ENCODE measurements around the gene ZBTB20. TPM values are rescaled to one million over a fixed set of nuclear protein-coding genes. Genes with fewer than 3 reads are reported as not detected.

The ZBTB20 gene
- total RNA-seq, 1 experiment from 2014 or later: 10.7 TPM

DNA sequence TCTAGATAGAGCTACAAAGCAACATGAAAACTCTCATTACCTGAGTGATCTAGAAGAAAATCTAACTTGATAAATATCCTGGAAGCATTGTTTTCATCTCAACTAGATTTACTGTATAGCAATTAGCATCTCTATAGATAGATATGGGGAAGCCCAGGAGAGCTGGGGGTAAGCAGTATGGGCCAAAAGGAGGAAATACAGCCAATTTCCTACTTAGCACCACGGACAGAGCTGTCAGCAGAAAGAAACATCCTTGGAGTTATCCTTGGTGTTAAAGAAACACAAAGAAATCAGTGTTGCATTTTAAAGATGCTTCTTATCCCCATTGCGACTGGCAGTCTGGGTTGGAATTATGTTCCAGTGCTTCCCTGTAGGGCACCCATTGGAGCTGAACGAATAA is 727.0 kb downstream of the ZBTB20 start:
- POLR2A ChIA-PET: interaction anchor here (0.6 kb wide), 1 partner anchor 13 kb away, joined by 3 read pairs; no protein-coding TSS in a partner anchor
- no TSS peak for BruUV-seq (replicated peaks)
- Mint-ChIP-seq H3K27ac (ENCODE audit: low read depth, unreplicated experiment) (no peak overlapping the region), H3K36me3 (ENCODE audit: insufficient read depth, unreplicated experiment) (no peaks in the 10 kb centered on the region), H3K27me3 (ENCODE audit: insufficient read depth, unreplicated experiment) (no peaks in the 10 kb centered on the region), H3K4me1 (ENCODE audit: insufficient read depth, unreplicated experiment) (peaks cover 10% of the 10 kb centered on the region), H3K4me3 (ENCODE audit: unreplicated experiment) (no peak overlapping the region), H3K9me3 (ENCODE audit: unreplicated experiment) (no peaks in the 10 kb centered on the region)
- TF ChIP-seq, protein P1, sequence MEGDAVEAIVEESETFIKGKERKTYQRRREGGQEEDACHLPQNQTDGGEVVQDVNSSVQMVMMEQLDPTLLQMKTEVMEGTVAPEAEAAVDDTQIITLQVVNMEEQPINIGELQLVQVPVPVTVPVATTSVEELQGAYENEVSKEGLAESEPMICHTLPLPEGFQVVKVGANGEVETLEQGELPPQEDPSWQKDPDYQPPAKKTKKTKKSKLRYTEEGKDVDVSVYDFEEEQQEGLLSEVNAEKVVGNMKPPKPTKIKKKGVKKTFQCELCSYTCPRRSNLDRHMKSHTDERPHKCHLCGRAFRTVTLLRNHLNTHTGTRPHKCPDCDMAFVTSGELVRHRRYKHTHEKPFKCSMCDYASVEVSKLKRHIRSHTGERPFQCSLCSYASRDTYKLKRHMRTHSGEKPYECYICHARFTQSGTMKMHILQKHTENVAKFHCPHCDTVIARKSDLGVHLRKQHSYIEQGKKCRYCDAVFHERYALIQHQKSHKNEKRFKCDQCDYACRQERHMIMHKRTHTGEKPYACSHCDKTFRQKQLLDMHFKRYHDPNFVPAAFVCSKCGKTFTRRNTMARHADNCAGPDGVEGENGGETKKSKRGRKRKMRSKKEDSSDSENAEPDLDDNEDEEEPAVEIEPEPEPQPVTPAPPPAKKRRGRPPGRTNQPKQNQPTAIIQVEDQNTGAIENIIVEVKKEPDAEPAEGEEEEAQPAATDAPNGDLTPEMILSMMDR (IDR thresholded peaks at IDR 0.05; ENCODE audit: unreplicated experiment): no peak
- CTCF ChIA-PET: interaction anchor here (0.7 to 6.7 kb wide), 14 partner anchors 12 to 1574 kb away, joined by 3 to 65 read pairs (median 10); no protein-coding TSS in a partner anchor
- intact Hi-C loops (cut with micrococcal nuclease): no loop called here
- DNase-seq (ENCODE audit: unreplicated experiment): peak; percentile 5

DNA sequence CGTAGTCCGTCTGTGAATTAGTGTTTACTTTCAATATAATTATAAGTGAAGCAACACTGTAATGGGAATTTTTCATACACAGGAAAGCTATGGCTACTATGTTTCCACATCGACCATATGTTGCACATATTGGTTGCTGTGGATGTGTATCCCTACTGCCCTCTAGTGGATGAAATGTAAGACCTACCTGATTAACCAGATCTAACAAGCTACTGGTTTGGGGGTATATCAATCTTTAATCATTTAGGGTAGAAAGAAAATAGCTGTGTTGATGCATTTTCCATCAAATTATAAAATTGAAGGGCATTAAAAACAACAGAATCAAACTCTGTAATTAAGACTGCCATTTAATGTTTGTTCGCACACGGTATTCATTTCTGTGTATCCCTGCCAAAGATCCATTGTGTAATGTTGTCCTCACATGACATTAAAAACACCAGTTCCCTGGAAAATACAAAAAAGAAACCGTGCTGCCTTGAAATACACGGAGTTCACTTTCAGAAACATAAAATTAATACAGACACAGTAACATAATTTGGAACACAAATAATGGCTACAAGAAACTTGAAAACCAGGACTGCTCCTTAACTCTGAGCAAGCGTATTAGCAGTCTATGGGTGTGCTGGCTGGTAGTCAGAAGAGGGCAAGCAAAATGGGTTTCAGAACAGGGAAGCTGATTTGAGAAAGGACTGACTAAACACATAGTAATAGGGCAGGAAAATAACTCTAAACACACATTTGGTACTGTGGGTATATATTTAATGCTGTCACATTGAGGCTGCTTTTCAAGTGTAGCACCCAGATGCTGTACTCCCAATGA is 728.2 kb downstream of the ZBTB20 start:
- no TSS peak for BruUV-seq (replicated peaks)
- intact Hi-C loops (cut with micrococcal nuclease): loop anchor here (1.0 to 5.0 kb wide), 2 partner anchors 36 to 267 kb away; no protein-coding TSS in a partner anchor
- ChIA-PET CTCF (interaction anchor here (0.5 to 6.7 kb wide), 32 partner anchors 8 to 1295 kb away, joined by 3 to 65 read pairs (median 4); no protein-coding TSS in a partner anchor), POLR2A (interaction anchor here (0.5 to 1.5 kb wide), 7 partner anchors 18 to 681 kb away, joined by 3 to 5 read pairs (median 3); no protein-coding TSS in a partner anchor)
- H3K4me3 Mint-ChIP-seq (ENCODE audit: unreplicated experiment): peak overlapping the region; percentile 50
- H3K4me1 Mint-ChIP-seq (ENCODE audit: insufficient read depth, unreplicated experiment): peaks cover 10% of the 10 kb centered on the region
- no peaks in the 10 kb centered on the region for H3K9me3 Mint-ChIP-seq (ENCODE audit: unreplicated experiment)
- peak overlapping the region; percentile 19 for H3K27ac Mint-ChIP-seq (ENCODE audit: low read depth, unreplicated experiment)
- H3K36me3 Mint-ChIP-seq (ENCODE audit: insufficient read depth, unreplicated experiment): no peaks in the 10 kb centered on the region
- DNase-seq (ENCODE audit: unreplicated experiment): peak; percentile 83
- TF ChIP-seq, protein P1 (IDR thresholded peaks at IDR 0.05; ENCODE audit: unreplicated experiment): peak; percentile 75
- H3K27me3 Mint-ChIP-seq (ENCODE audit: insufficient read depth, unreplicated experiment): no peaks in the 10 kb centered on the region

DNA sequence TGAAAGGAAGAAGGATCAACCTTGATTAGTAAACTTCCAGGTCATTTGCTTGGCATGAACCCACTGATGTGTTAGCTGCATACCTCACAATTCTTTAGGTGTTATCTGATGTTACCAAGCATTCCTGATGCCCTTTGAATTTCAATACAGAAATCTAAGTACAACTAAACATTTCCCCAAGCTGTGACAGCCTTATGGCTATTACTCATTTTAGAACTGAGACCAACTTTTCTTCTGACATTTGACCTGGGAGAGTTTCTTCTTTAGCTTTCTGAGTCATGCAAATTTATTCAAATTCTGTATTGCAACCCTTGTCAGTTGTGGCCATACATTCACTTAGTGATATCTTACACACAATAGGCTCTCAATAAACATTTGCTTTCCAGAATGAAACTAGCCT is 729.0 kb downstream of the ZBTB20 start:
- BruUV-seq (replicated peaks): no TSS peak
- Mint-ChIP-seq H3K36me3 (ENCODE audit: insufficient read depth, unreplicated experiment) (no peaks in the 10 kb centered on the region), H3K4me1 (ENCODE audit: insufficient read depth, unreplicated experiment) (peaks cover 10% of the 10 kb centered on the region), H3K4me3 (ENCODE audit: unreplicated experiment) (no peak overlapping the region), H3K9me3 (ENCODE audit: unreplicated experiment) (no peaks in the 10 kb centered on the region), H3K27ac (ENCODE audit: low read depth, unreplicated experiment) (no peak overlapping the region), H3K27me3 (ENCODE audit: insufficient read depth, unreplicated experiment) (no peaks in the 10 kb centered on the region)
- TF ChIP-seq, protein P1 (IDR thresholded peaks at IDR 0.05; ENCODE audit: unreplicated experiment): no peak
- DNase-seq (ENCODE audit: unreplicated experiment): no peak
- CTCF ChIA-PET: interaction anchor here (0.5 to 6.7 kb wide), 25 partner anchors 8 to 682 kb away, joined by 3 to 65 read pairs (median 5); no protein-coding TSS in a partner anchor
- intact Hi-C loops (cut with micrococcal nuclease): loop anchor here (1.0 to 5.0 kb wide), 2 partner anchors 35 to 266 kb away; no protein-coding TSS in a partner anchor
- POLR2A ChIA-PET: interaction anchor here (0.6 to 1.5 kb wide), 5 partner anchors 18 to 682 kb away, joined by 3 to 5 read pairs (median 3); no protein-coding TSS in a partner anchor

DNA sequence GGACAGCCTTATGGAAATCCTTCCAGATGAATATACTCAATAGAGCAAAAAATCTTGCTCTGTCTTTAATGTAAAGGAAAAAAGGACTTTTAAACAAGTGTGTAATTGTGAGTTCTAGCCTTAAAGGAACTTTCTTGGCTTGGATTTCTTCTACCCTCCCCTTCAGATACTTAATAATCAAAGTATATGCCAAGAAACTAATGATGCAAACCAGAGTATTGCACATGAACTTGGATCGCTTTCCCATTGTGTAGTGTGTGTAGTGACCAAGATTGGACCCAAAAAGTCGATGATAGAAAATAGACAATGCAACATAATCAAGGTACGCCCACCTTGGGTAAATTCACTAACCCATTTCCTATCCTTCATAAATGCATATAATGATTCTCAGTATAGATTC is 729.4 kb downstream of the ZBTB20 start:
- Mint-ChIP-seq H3K27ac (ENCODE audit: low read depth, unreplicated experiment) (no peak overlapping the region), H3K27me3 (ENCODE audit: insufficient read depth, unreplicated experiment) (no peaks in the 10 kb centered on the region), H3K4me1 (ENCODE audit: insufficient read depth, unreplicated experiment) (peaks cover 13% of the 10 kb centered on the region), H3K9me3 (ENCODE audit: unreplicated experiment) (no peaks in the 10 kb centered on the region), H3K36me3 (ENCODE audit: insufficient read depth, unreplicated experiment) (no peaks in the 10 kb centered on the region), H3K4me3 (ENCODE audit: unreplicated experiment) (no peak overlapping the region)
- ChIA-PET POLR2A (interaction anchor here (0.6 to 1.5 kb wide), 3 partner anchors 63 to 682 kb away, joined by 3 read pairs; no protein-coding TSS in a partner anchor), CTCF (interaction anchor here (0.6 to 6.7 kb wide), 13 partner anchors 8 to 274 kb away, joined by 3 to 65 read pairs (median 5); no protein-coding TSS in a partner anchor)
- TF ChIP-seq, protein P1 (IDR thresholded peaks at IDR 0.05; ENCODE audit: unreplicated experiment): no peak
- intact Hi-C loops (cut with micrococcal nuclease): loop anchor here (1.0 to 5.0 kb wide), 2 partner anchors 34 to 265 kb away; no protein-coding TSS in a partner anchor
- DNase-seq (ENCODE audit: unreplicated experiment): no peak
- no TSS peak for BruUV-seq (replicated peaks)

Measured in MCF 10A (cell line).